Type B pancreatic cell (in vitro differentiated cells): ENCODE measurements around the gene IL17D. TPM values are rescaled to one million over a fixed set of nuclear protein-coding genes. Genes with fewer than 3 reads are reported as not detected.
A peak's percentile ranks its signal among the peaks of the same experiment; 100 is the strongest.

Source experiments
- DNase-seq: peaks from one replicate; pipeline ENCODE4 v3.0.0; 2021; ENCODE audit warnings: mixed read lengths; ENCODE audit not compliant: unreplicated experiment; ENCODE audit errors: extremely low spot score
- H3K27ac Mint-ChIP-seq: 2 replicates; pipeline ENCODE4 v1.8.0; 2021; ENCODE audit warnings: mild to moderate bottlenecking, mixed read lengths
- H3K27me3 Mint-ChIP-seq: 2 replicates; pipeline ENCODE4 v1.8.0; 2021; ENCODE audit warnings: mixed read lengths
- H3K36me3 Mint-ChIP-seq: 2 replicates; pipeline ENCODE4 v1.8.0; 2021; ENCODE audit warnings: mixed read lengths
- H3K4me1 Mint-ChIP-seq: one replicate; pipeline ENCODE4 v1.8.0; 2021; ENCODE audit warnings: mixed read lengths; ENCODE audit not compliant: unreplicated experiment
- H3K4me3 Mint-ChIP-seq: 2 replicates; pipeline ENCODE4 v1.8.0; 2021; ENCODE audit warnings: mild to moderate bottlenecking, mixed read lengths
- H3K9me3 Mint-ChIP-seq: 2 replicates; pipeline ENCODE4 v1.8.0; 2021; ENCODE audit warnings: mixed read lengths
- total RNA-seq: library from RNA; stranded (reverse); gene quantifications from 2 replicates; pipeline ENCODE4 v1.2.1, GENCODE V29; 2021; ENCODE audit warnings: low replicate concordance
- TF ChIP-seq, protein P1 (sequence below): fragments of 200-600 bp; sonication (generic); conservative IDR thresholded peaks from 2 replicates; pipeline ENCODE4 v1.5.0; 2021; ENCODE audit warnings: antibody characterized with exemption, mild to moderate bottlenecking

The IL17D gene
- total RNA-seq, 1 donor from 2014 or later = 6.3 TPM

DNA sequence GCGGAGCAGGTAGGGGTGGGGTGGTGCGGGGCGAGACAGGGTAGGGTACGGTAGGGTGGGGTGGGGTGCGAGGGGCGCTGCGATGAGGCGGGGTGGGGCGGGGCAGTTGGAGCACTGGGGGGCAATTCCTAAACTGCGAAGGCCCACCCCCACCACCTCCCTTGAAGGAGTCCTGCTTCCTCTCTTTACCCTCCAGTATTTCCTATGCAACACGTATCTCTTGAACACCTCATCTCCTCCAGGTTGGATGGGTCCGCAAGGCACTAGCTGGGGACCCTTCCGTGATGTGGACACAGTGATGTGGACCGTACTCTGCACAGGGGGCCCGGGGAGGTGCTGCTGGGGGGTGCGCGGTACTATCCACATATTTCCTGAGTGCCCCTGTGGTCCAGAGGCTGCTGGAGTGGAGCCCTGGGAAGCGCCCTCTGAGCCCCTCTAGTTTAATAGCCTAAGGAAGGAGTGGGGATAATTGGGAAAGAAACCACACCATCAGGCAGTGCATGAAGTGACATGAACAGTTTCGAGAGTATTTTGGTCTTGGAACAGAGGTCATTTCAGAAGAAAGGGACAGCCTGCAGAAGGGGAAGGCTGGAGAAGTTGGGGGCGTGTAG lies 1.1 kb downstream of the IL17D start:
- Mint-ChIP-seq H3K27me3 (peaks cover 21% of the 10 kb centered on the region), H3K4me3 (peak overlapping the region; percentile 80), H3K36me3 (no peaks in the 10 kb centered on the region), H3K27ac (no peak overlapping the region), H3K4me1 (peaks cover 12% of the 10 kb centered on the region), H3K9me3 (no peaks in the 10 kb centered on the region)
- TF ChIP-seq, protein P1, sequence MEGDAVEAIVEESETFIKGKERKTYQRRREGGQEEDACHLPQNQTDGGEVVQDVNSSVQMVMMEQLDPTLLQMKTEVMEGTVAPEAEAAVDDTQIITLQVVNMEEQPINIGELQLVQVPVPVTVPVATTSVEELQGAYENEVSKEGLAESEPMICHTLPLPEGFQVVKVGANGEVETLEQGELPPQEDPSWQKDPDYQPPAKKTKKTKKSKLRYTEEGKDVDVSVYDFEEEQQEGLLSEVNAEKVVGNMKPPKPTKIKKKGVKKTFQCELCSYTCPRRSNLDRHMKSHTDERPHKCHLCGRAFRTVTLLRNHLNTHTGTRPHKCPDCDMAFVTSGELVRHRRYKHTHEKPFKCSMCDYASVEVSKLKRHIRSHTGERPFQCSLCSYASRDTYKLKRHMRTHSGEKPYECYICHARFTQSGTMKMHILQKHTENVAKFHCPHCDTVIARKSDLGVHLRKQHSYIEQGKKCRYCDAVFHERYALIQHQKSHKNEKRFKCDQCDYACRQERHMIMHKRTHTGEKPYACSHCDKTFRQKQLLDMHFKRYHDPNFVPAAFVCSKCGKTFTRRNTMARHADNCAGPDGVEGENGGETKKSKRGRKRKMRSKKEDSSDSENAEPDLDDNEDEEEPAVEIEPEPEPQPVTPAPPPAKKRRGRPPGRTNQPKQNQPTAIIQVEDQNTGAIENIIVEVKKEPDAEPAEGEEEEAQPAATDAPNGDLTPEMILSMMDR = no peak
- DNase-seq = no peak

DNA sequence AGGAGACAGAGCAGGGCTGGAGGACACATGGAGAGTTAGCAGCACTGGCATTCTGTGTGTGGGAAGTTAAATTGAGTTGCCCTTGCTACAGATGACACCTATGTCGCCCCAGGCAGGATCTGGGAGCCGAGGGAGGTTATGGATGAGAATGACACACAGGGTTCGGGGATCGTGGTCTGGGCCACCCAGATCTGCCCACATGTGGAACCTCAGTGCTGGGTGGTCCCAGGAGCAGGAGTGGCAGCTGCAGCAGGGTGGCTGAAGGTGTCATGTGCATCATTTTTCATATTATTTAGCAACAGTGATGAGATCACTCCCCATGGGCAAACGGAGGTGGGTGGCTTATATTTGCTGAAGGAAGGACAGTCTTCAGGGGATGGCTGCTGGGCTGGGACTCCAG lies 3.2 kb downstream of the IL17D start:
- Mint-ChIP-seq H3K27ac (no peak overlapping the region), H3K4me3 (no peak overlapping the region), H3K36me3 (no peaks in the 10 kb centered on the region), H3K9me3 (no peaks in the 10 kb centered on the region), H3K4me1 (peaks cover 5% of the 10 kb centered on the region), H3K27me3 (peaks cover 12% of the 10 kb centered on the region)
- DNase-seq = no peak
- TF ChIP-seq, protein P1 = no peak

DNA sequence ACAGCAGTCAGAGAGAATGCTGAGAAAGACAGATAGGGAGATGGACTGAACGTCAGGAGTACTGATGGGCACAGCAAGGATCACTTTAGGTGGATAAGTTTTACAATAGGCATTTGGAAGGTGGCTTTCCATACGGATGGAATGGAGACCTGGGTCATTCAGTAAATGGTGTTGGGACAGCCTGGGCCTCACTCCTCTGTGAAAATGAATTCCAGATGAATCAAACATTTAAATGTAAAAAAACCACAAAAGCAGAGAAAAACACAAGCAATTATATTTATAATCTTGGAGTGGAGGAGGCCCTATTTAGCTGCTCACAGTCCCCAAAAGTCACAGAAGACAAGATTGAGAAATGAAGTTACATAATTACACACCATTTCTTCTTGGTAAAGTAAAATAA lies 4.7 kb downstream of the IL17D start:
- no peak overlapping the region for H3K27ac Mint-ChIP-seq
- H3K36me3 Mint-ChIP-seq = no peaks in the 10 kb centered on the region
- TF ChIP-seq, protein P1 = no peak
- no peaks in the 10 kb centered on the region for H3K4me1 Mint-ChIP-seq
- H3K27me3 Mint-ChIP-seq = peaks cover 12% of the 10 kb centered on the region
- H3K9me3 Mint-ChIP-seq = no peaks in the 10 kb centered on the region
- H3K4me3 Mint-ChIP-seq = no peak overlapping the region
- no peak for DNase-seq

DNA sequence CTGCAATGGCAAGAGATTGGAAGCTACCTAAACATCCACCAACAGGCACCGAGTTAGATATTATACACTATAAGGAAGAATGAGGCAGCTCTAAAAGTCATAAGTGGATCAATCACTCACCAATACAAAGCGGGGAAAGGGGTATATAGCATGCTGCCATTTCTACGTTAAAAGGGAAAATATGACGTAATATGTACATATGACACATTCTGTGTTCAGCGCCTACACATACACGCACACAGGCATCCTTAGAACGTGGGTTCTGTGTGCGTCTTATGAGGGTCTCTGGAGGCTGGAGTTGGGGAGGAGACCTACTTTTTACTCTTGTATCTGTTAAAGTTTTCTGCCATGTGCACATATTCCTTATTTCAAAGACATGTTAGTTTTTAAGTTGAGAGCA lies 5.9 kb downstream of the IL17D start:
- H3K4me1 Mint-ChIP-seq = peaks cover 4% of the 10 kb centered on the region
- H3K4me3 Mint-ChIP-seq = no peak overlapping the region

DNA sequence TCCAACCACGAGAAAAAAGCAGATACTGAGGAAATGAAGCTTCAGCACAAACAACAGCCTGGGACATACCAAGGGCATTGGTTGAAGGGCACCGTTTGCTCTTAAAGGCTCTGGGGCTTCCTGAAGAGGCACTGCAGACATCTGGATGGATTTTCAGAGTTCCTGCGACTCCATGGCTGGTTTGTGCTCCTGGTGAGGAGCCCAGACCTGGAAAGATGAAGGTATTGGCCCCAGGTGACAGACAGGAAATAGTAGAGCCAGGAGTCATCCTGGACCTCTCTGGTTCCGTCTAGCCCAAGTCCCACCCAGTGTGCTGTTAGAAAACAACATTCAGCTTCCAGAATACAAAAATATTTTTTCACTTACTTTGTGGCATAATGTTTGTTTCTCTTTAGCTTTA lies 6.3 kb downstream of the IL17D start:
- Mint-ChIP-seq H3K4me3 (no peak overlapping the region), H3K9me3 (no peaks in the 10 kb centered on the region), H3K27ac (no peak overlapping the region), H3K36me3 (no peaks in the 10 kb centered on the region), H3K27me3 (peaks cover 15% of the 10 kb centered on the region), H3K4me1 (peaks cover 7% of the 10 kb centered on the region)
- TF ChIP-seq, protein P1 = no peak
- no peak for DNase-seq

More for the DNA sequence above, 5.9 kb downstream of the IL17D start:
- H3K27me3 Mint-ChIP-seq = peaks cover 16% of the 10 kb centered on the region
- H3K36me3 Mint-ChIP-seq = no peaks in the 10 kb centered on the region
- H3K27ac Mint-ChIP-seq = no peak overlapping the region
- DNase-seq = no peak
- TF ChIP-seq, protein P1 = no peak
- H3K9me3 Mint-ChIP-seq = no peaks in the 10 kb centered on the region
